Gastroesophageal sphincter (tissue), 3 donors: Measurements from ENCODE around the gene UROC1.

Source experiments
- EP300 ChIP-seq: sonication (generic); formaldehyde crosslinking; IDR thresholded peaks from one replicate; pipeline ENCODE4 v1.6.1; 2017; ENCODE audit warnings: antibody characterized with exemption, mild to moderate bottlenecking
- POLR2A ChIP-seq, 2 donors: fragments of 450-650 bp; IDR thresholded peaks; one replicate each; pipeline ENCODE4 v1.6.1; 2017; ENCODE audit warnings: antibody characterized with exemption in 2 of 2, mild to moderate bottlenecking in 2 of 2, moderate library complexity in 1 of 2
- POLR2AphosphoS5 ChIP-seq: sonication (generic); formaldehyde crosslinking; IDR thresholded peaks from one replicate; pipeline ENCODE4 v1.6.1; 2017; ENCODE audit warnings: antibody characterized with exemption
- TF ChIP-seq, protein P1 (sequence below), 4 experiments: fragments of 200-600 bp in 2 of 4; fragments of 450-650 bp in 2 of 4; sonication (generic) in 1 of 4; IDR thresholded peaks; one replicate each; pipeline ENCODE4 v1.5.1; 2017 to 2019; ENCODE audit warnings: antibody characterized with exemption in 4 of 4, mild to moderate bottlenecking in 2 of 4, moderate library complexity in 2 of 4

DNA sequence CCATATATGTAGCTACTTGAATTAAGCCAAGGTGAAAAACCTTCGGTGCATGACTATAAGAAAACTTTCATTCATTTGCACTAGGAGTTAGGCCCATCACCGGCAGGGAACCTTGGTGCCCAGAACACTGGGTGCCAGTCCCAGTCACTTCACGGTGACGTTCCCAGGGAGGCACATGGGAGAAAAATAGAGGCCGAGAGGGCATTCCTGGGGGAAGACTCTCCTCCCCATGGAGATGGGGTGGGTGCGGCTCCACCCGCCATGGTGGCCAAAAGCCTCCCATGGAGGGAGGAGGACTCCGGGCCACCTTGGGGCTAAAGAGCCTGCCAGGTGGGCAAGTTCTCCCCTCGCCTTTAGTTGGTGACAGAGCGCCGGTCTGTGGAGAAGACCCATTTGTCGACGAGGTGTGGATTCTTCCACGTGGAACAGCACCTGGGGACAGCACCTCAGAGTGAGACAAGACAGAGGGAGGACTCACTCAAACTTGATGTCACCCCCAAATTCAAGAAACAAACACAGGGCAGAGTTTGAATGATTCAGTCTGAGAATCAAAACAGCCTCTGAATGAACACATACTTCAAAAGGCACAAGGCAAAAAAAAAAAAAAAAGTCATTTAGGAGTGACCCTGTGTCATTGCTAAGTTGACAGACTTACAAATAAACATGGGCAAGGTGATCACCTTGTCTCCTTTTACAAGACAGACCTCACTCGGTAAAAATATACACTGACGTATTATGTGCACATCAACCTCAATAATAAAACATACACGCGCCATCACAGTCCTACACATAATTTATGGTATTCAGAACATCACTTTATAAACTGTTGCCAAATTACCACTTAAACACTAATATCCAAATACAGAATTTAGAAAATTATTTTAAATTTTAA is 80.5 kb downstream of the UROC1 start:
- TF ChIP-seq, protein P1, sequence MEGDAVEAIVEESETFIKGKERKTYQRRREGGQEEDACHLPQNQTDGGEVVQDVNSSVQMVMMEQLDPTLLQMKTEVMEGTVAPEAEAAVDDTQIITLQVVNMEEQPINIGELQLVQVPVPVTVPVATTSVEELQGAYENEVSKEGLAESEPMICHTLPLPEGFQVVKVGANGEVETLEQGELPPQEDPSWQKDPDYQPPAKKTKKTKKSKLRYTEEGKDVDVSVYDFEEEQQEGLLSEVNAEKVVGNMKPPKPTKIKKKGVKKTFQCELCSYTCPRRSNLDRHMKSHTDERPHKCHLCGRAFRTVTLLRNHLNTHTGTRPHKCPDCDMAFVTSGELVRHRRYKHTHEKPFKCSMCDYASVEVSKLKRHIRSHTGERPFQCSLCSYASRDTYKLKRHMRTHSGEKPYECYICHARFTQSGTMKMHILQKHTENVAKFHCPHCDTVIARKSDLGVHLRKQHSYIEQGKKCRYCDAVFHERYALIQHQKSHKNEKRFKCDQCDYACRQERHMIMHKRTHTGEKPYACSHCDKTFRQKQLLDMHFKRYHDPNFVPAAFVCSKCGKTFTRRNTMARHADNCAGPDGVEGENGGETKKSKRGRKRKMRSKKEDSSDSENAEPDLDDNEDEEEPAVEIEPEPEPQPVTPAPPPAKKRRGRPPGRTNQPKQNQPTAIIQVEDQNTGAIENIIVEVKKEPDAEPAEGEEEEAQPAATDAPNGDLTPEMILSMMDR (IDR thresholded peaks at IDR 0.05), result no peak
- TF ChIP-seq EP300 (no peak), POLR2A (IDR thresholded peaks at IDR 0.05) (no peak), POLR2AphosphoS5 (no peak)
